ENCODE measurements around the gene AIFM1.
A peak's percentile ranks its signal among the peaks of the same experiment; 100 is the strongest.

Gene AIFM1

DNA sequence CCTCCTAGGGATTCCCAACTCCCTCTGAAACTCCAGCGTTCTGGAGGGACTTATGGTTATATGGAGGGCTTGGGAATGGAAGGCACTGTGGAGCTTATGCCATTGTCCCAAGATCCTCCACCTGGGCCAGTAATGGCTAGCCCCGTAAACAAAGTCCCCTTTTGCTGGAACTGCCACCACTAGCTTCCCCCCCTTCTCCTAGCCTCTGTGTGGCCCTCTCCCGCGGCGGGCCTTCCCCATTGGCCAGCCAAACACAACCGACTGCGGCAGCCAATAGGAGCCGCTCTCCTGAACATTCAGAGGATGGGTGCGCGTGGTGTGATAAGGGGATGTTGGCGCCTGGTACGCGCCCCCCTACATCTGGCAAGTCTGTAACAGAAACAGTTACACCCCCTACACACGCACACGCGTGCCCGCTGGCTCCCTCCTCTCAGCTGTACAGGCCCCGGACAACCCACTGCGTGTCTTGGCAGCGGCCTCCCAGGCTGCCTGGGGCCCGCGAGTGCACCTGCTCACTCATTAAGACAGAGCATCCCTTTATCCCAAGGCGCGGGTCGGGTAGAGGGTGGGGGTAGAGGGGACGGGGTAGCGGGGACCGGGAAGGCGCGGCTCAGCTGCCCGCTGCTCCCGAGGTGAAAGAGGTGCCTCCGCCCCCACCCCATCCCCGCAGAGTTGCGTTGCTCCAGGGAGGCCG lies 5.3 kb upstream of the AIFM1 start:
- DNase-seq = peak; percentile 51

DNA sequence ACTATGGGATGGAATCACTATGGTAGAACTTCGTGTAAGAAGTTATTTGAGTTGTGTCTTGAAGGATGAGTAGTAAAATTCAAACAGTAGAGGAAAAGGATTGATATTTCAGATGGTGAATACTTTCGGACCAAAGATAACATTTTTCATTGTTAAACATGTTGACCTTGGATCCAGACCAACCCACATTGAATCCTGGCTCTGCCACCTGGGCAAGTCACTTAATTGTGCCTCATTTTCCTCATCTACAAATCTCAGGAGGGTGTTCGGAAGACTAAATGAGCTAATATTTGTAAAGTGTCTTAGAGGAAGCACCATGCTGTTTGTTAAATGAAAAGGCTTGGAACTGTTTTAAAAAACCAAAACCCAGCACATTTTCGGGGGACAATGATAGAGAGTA lies 1.4 kb upstream of the AIFM1 start:
- no peak for DNase-seq

DNA sequence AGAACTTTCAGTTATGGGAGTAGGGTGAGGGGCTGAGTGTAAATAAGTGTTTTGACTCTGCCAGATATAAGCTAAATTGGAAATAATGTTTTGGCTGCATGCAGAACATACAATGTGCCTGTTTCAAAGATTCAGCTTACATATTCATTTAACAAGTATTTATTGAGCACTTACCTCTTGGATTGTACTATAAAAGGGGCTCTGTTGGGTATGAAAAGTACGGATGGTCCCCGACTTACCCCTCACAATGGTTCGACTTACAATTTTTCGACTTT lies 799 bp upstream of the AIFM1 start:
- no peak for DNase-seq

- DNase-seq = no peak
Measured at GRCh38 chrX:130165181-130165702, 399 bp downstream of the AIFM1 start.

- DNase-seq = no peak
Measured at GRCh38 chrX:130163398-130163797, 2.2 kb downstream of the AIFM1 start.

DNA sequence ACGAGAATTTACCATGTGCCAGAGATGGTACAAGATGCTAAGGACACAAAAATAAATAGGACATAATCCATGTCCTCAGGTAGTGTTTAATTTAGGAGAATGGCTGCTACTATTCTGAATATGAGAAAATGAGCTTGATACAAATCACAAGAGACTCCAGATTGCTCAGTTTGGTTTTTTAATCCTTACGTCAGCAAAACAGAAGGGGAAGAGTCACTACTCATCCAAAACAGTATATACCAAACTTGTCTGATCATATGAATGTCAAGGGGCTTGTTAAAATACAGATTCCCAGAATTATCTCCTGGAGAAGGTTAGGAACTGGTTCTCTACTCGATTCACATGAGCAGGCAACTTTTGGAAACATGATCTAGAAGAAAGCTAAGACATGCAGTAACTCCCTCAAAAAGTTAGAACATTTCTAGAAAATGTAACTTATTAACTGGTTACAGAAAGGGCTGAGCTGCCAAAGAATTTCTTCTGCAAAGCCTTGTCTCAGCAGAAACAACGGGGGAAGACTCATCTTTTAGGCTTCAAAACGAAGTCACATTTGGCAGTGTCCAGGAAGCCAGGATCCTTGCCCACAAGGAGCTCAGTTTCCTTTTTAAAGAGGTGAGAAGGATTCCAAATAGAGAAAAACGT lies 3.4 kb downstream of the AIFM1 start:
- DNase-seq = no peak

DNA sequence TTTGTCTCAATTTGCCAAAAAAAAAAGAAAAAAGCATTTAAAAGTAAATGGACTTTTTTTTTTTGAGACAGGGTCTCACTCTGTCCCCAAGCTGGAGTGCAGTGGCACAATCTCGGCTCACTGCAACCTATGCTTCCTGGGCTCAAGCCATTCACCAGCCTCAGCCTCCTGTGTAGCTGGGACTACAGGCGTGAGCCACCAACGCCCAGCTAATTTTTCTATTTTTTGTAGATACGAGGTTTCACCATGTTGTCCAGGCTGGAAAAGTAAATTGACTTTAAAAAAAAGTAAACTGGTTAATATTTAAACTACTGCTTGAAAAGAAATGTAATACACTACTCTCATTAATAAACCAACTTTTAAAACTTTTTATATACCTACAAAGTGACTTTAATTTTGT lies 5.9 kb downstream of the AIFM1 start:
- no peak for DNase-seq

GRCh38 chrX:130158311-130158710 lies 7.3 kb downstream of the AIFM1 start:
- no peak for DNase-seq

GRCh38 chrX:130155564-130155963 lies 10.1 kb downstream of the AIFM1 start:
- no peak for DNase-seq

DNA sequence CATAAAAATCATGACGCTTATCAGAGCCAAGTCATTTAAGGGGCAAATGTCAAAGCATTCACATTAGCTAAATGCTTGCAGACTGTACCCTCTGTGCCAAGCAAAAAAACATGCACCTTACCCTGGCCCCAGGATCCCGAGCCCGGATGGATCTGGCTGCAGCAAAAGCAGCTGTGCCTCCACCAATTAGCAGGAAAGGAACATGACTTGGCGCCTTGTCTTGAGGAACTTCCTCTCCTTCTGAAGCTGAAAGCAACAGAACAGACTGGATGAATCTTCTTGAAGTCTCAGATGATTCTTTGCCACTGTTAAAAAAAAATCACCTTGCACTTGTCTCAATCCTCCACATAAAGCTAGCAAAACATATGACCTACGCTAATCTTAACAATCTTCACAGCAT lies 18.0 kb downstream of the AIFM1 start:
- no peak for DNase-seq

GRCh38 chrX:130145123-130145522 lies 20.5 kb downstream of the AIFM1 start:
- DNase-seq = no peak

- DNase-seq = no peak
Measured at GRCh38 chrX:130144509-130144908, 21.1 kb downstream of the AIFM1 start.

DNA sequence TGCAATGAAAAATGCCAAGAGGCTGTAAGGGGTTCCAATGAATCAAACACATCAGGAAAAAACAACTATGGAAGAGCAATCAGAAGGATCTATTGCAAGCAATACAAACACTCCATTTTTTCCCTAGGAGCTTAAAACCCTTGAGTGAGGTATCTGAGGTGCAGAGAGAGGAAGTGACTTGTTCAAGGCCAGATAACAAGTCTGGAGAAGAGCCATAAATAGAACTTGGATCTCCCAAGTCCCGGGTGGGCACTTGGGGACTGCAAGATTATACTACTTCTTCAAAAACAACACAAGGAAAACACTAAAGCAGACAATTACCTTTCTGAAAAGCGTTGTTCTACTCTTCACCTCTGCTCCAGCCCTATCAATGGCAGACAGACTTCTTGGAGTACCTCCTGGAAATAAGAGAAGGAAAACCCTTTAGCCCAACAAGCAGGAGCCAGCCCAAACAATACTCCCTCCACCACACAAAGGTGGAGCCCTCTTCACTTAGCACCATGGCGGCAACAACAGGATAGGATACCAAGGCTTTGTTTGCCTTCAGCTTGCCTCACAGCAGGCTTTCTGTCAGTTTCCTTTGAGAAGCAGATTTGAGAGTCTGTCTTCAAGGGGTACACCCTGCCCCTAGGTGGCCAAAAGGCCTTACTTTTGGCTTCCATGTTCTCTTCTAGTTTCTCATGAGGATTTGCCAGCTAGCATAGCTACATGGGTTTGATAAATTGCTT lies 26.0 kb downstream of the AIFM1 start:
- DNase-seq = no peak

DNA sequence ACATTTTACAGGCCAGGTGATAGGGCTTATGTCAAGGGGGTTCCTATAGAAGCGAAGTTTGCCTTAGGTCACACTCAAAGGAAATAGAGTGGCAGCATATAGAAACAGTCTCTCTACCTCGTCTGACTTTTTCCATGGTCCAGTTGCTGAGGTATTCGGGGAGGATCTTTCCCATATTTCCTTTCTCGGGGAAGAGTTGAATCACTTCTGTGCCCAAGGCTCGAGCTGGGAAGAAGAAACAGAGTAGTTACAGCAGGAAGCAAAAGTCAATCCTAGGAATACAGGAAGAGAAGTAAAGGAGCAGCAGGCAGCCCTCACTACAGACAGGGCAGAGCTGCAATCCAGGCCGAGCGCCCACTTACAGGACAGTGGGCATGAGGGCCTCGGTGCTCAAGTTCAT lies 28.7 kb downstream of the AIFM1 start:
- no peak for DNase-seq

GRCh38 chrX:130136496-130136895 lies 29.1 kb downstream of the AIFM1 start:
- DNase-seq = no peak

GRCh38 chrX:130130990-130131389 lies 34.7 kb downstream of the AIFM1 start:
- DNase-seq = no peak

- DNase-seq = no peak
Measured at GRCh38 chrX:130125091-130125874, 40.4 kb downstream of the AIFM1 start.

- no peak for DNase-seq
Measured at GRCh38 chrX:130124577-130124976, 41.1 kb downstream of the AIFM1 start.

DNA sequence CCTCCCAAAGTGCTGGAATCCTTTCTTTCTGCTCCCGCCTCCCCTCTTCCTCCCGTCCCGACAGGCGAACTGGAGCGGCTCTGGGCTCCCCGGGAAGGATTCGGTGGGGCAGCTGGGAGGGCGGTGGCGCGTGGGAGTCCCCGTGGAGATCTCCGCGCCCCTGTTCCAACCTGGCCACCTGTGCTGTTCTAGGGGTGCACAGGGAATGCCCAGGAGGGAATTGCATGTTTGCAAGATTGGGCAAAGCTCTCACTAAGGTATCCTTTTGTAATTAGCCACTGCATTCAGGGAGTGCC lies 44.2 kb downstream of the AIFM1 start:
- no peak for DNase-seq

DNA sequence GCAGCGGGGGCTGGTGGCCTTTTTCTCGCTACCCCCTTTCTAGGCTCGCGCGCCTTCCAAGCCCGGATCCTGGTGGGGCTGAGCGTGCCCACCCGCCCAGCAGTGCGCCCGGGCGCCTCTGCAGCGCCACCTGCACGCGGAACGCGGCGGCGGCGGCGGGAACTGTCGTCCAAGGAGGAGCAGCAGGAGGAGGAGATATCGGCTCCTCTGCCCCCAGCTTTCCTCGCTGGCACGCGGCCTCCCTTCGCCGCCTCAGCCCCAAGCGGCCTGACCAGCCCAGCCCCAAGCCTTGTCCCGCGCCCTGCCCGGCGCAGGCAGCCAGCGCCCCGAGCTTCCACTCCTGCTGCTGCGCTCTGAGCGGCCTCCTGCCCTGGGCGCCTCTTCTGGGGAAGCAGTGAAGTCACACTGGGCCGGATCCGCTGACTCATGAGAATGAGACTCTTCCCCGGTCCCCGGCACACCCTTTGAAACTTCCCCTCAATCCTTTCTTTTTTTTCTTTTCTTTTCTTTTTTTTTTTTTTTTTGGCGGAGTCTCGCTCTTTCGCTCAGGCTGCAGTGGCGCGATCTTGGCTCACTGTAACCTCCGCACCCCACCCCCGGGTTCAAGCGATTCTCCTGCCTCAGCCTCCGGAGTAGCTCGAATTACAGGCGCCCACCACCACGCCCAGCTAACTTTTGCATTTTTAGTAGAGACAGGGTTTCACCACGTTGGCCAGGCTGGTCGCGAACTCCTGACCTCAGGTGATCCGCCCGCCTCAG lies 44.7 kb downstream of the AIFM1 start:
- DNase-seq = peak; percentile 40

DNA sequence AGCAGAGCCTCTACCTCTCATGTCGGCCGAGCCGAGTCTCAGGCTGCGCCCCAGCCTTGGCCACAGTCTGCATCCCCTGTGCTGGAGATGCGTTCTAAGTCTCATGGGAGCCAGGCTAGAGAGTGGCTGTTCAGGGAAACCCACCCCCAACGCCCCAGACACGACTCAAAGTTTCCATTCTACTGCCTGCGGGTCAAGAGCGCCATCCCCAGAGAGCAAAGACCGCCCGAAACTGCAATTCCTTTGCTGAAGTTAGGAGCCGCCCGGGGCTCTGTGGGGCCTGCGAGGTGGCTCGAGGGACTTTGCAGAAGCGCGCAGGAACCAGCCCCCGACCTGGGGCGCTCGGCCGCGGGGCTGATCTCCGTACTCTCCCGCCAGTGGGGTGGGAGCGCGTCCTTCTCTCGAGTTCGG lies 45.3 kb downstream of the AIFM1 start:
- peak; percentile 26 for DNase-seq

DNA sequence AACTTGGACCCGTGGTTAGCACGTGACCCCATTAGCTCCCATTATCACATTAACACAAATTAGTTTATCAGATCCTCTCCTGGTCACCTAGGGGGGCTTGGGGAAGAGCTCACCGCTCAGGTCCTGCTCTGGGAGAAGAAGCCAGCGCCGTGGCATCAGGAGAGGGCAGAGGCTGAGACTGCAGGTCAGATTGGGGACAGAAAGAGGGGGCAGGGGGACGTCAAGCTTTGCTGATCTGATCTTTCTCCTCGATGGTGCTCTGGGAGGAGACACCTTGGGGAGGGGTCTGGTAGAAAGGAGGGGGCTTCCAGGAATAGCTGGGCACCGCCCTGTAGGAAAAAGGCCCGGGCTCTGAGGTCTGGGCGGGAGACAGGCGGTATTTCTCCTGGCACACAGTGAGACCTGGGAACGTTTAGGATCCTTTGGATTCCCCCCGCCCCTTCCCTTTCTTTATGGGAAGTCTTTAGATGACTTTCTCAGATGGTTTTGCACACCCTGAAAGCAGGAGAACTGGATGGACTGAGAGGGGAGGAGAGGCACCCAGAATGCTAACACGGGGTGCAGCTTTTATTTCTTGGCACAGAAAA lies 46.2 kb downstream of the AIFM1 start:
- DNase-seq = no peak

Data from GF-D8 (cell line).